Astrocyte (in vitro differentiated cells and primary cell): ENCODE data around the gene IL34. TPM values are rescaled to one million over a fixed set of nuclear protein-coding genes. Genes with fewer than 3 reads are reported as not detected.

ENCODE experiments used
- DNase-seq: peaks from one replicate; pipeline ENCODE4 v3.0.0-alpha.2; 2010; ENCODE audit warnings: low read depth
- FAIRE-seq: peaks from 2 replicates; lab custom pipeline; 2011; peaks lifted over from hg19 to GRCh38; lab: Jason Lieb, UNC
- H2AFZ ChIP-seq: 2 replicates; pipeline ENCODE4 v1.6.0; 2012; ENCODE audit warnings: low read depth, low read length, inconsistent platforms
- H3K27ac ChIP-seq: 2 replicates; pipeline ENCODE4 v1.5.1; 2011; ENCODE audit warnings: low read depth, low read length, inconsistent platforms
- H3K27me3 ChIP-seq: 2 replicates; pipeline ENCODE4 v1.6.0; 2011; ENCODE audit warnings: low read length, inconsistent platforms; ENCODE audit not compliant: insufficient read depth
- H3K36me3 ChIP-seq: 2 replicates; pipeline ENCODE4 v1.5.1; 2011; ENCODE audit warnings: low read length, inconsistent platforms; ENCODE audit not compliant: insufficient read depth
- H3K4me1 ChIP-seq: 2 replicates; pipeline ENCODE4 v1.5.1; 2011; ENCODE audit warnings: low read length, inconsistent platforms; ENCODE audit not compliant: insufficient read depth
- H3K4me2 ChIP-seq: 2 replicates; pipeline ENCODE4 v1.6.0; 2012; ENCODE audit warnings: low read length, inconsistent platforms
- H3K4me3 ChIP-seq: 2 replicates; pipeline ENCODE4 v1.5.1; 2011; ENCODE audit warnings: low read depth, mild to moderate bottlenecking, low read length, inconsistent platforms; ENCODE audit not compliant: insufficient read depth
- H3K79me2 ChIP-seq: 2 replicates; pipeline ENCODE4 v1.6.0; 2012; ENCODE audit warnings: mild to moderate bottlenecking, low read length, inconsistent platforms; ENCODE audit not compliant: insufficient read depth
- H3K9ac ChIP-seq: 2 replicates; pipeline ENCODE4 v1.6.0; 2012; ENCODE audit warnings: mild to moderate bottlenecking, low read length, inconsistent platforms
- H3K9me3 ChIP-seq: 2 replicates; pipeline ENCODE4 v1.5.1; 2012; ENCODE audit warnings: low read depth, mild to moderate bottlenecking, low read length, inconsistent platforms; ENCODE audit not compliant: insufficient read depth
- H4K20me1 ChIP-seq: 2 replicates; pipeline ENCODE4 v1.6.0; 2012; ENCODE audit warnings: low read length, inconsistent platforms; ENCODE audit not compliant: insufficient read depth
- H3K27ac Mint-ChIP-seq: one replicate; pipeline ENCODE4 v1.8.0; 2021; ENCODE audit warnings: mild to moderate bottlenecking, mixed read lengths; ENCODE audit not compliant: unreplicated experiment
- H3K27me3 Mint-ChIP-seq: one replicate; pipeline ENCODE4 v1.8.0; 2021; ENCODE audit warnings: low read depth, mixed read lengths; ENCODE audit not compliant: unreplicated experiment
- H3K36me3 Mint-ChIP-seq: one replicate; pipeline ENCODE4 v1.8.0; 2021; ENCODE audit warnings: low read depth, mixed read lengths; ENCODE audit not compliant: unreplicated experiment
- H3K4me1 Mint-ChIP-seq: one replicate; pipeline ENCODE4 v1.8.0; 2021; ENCODE audit warnings: low read depth, mixed read lengths; ENCODE audit not compliant: unreplicated experiment
- H3K4me3 Mint-ChIP-seq: one replicate; pipeline ENCODE4 v1.8.0; 2021; ENCODE audit warnings: mild to moderate bottlenecking, moderate library complexity, mixed read lengths; ENCODE audit not compliant: unreplicated experiment
- H3K9me3 Mint-ChIP-seq: one replicate; pipeline ENCODE4 v1.8.0; 2021; ENCODE audit warnings: mild to moderate bottlenecking, mixed read lengths; ENCODE audit not compliant: unreplicated experiment
- CTCF ChIP-seq: IDR thresholded peaks from 2 replicates; pipeline ENCODE4 v1.5.1; 2011; ENCODE audit warnings: low read depth, mild to moderate bottlenecking, inconsistent platforms, low read length, moderate library complexity; ENCODE audit not compliant: insufficient read depth
- EZH2 ChIP-seq: IDR thresholded peaks from 2 replicates; pipeline ENCODE4 v1.6.1; 2012; ENCODE audit warnings: mild to moderate bottlenecking, low read length, inconsistent platforms; ENCODE audit not compliant: insufficient read depth
- total RNA-seq: library from RNA; stranded (reverse); gene quantifications from 2 replicates; pipeline ENCODE4 v1.2.1, GENCODE V29; 2021

Gene IL34
- total RNA-seq, 1 donor from 2014 or later = 0.34 TPM

- Mint-ChIP-seq H3K9me3 (peaks cover 5% of the 10 kb centered on the region), H3K27ac (no peak overlapping the region), H3K36me3 (peaks cover 5% of the 10 kb centered on the region), H3K4me1 (peaks cover 30% of the 10 kb centered on the region), H3K4me3 (no peak overlapping the region), H3K27me3 (no peaks in the 10 kb centered on the region)
- no peaks in the 10 kb centered on the region for H3K9me3 ChIP-seq
- H4K20me1 ChIP-seq = no peaks in the 10 kb centered on the region
- no peaks in the 10 kb centered on the region for H3K36me3 ChIP-seq
- peaks cover 53% of the 10 kb centered on the region for H3K4me1 ChIP-seq
- no peak for TF ChIP-seq CTCF
- no peak for TF ChIP-seq EZH2
- no peaks in the 10 kb centered on the region for H3K79me2 ChIP-seq
- H3K27me3 ChIP-seq = no peaks in the 10 kb centered on the region
- DNase-seq (no peak), FAIRE-seq (no peak)
- H3K4me3 ChIP-seq = no peak overlapping the region
- H2AFZ ChIP-seq = peak overlapping the region; percentile 85
- peak overlapping the region; percentile 74 for H3K4me2 ChIP-seq
- H3K9ac ChIP-seq = peak overlapping the region; percentile 75
- peak overlapping the region; percentile 96 for H3K27ac ChIP-seq
Observed at GRCh38 chr16:70703835-70704381, 57.5 kb downstream of the IL34 start.

- Mint-ChIP-seq H3K4me3 (no peak overlapping the region), H3K27ac (no peak overlapping the region), H3K27me3 (no peaks in the 10 kb centered on the region), H3K4me1 (peaks cover 30% of the 10 kb centered on the region), H3K36me3 (peaks cover 3% of the 10 kb centered on the region), H3K9me3 (no peaks in the 10 kb centered on the region)
- no peak overlapping the region for H3K4me2 ChIP-seq
- no peak overlapping the region for H3K9ac ChIP-seq
- no peak overlapping the region for H3K4me3 ChIP-seq
- TF ChIP-seq CTCF (no peak), EZH2 (no peak)
- H3K36me3 ChIP-seq = no peaks in the 10 kb centered on the region
- no peak overlapping the region for H3K27ac ChIP-seq
- H3K27me3 ChIP-seq = no peaks in the 10 kb centered on the region
- DNase-seq (no peak), FAIRE-seq (no peak)
- H2AFZ ChIP-seq = no peak overlapping the region
- no peaks in the 10 kb centered on the region for H3K9me3 ChIP-seq
- peaks cover 53% of the 10 kb centered on the region for H3K4me1 ChIP-seq
- H4K20me1 ChIP-seq = no peaks in the 10 kb centered on the region
- H3K79me2 ChIP-seq = no peaks in the 10 kb centered on the region
Observed at GRCh38 chr16:70704586-70704985, 58.2 kb downstream of the IL34 start.

GRCh38 chr16:70705056-70705455, 58.7 kb downstream of the IL34 start:
- H3K9me3 Mint-ChIP-seq = no peaks in the 10 kb centered on the region
- H3K27me3 Mint-ChIP-seq = no peaks in the 10 kb centered on the region
- no peak for FAIRE-seq
- no peaks in the 10 kb centered on the region for H4K20me1 ChIP-seq
- TF ChIP-seq CTCF = no peak
- TF ChIP-seq EZH2 = no peak
- H2AFZ ChIP-seq = no peak overlapping the region
- DNase-seq = no peak
- no peak overlapping the region for H3K4me2 ChIP-seq
- peaks cover 3% of the 10 kb centered on the region for H3K36me3 Mint-ChIP-seq
- H3K79me2 ChIP-seq = no peaks in the 10 kb centered on the region
- H3K36me3 ChIP-seq = no peaks in the 10 kb centered on the region
- H3K9me3 ChIP-seq = no peaks in the 10 kb centered on the region
- H3K4me1 Mint-ChIP-seq = peaks cover 27% of the 10 kb centered on the region
- H3K4me1 ChIP-seq = peaks cover 53% of the 10 kb centered on the region
- H3K9ac ChIP-seq = no peak overlapping the region
- no peak overlapping the region for H3K4me3 ChIP-seq
- no peak overlapping the region for H3K4me3 Mint-ChIP-seq
- no peaks in the 10 kb centered on the region for H3K27me3 ChIP-seq
- H3K27ac ChIP-seq = no peak overlapping the region
- H3K27ac Mint-ChIP-seq = no peak overlapping the region
